HG03439 (cell line): Measurements from ENCODE around the gene LRRC4C.

ENCODE experiments used
- ATAC-seq: cut with Tn5 transposase; IDR thresholded peaks from one replicate; pipeline ENCODE4 v1.9.1; 2021; ENCODE audit warnings: mild to moderate bottlenecking, moderate library complexity; ENCODE audit not compliant: unreplicated experiment

Gene LRRC4C

DNA sequence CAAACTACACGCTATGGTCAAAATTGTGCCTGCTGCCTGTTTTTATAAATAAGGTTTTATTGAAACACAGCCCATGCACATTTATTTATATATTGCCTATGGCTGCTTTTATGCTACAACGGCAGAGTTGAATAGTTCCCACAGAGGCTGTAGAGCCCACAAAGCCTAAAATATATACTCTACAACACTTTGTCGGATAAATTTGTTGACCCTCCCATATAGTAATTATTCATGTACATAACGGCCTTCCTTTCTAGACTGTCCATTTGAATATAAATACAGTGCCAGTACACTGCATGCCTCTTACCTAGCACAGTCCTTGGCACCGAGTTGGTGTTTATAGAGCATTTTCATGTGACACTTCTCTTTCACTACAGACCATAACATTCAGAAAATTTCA is 314.0 kb downstream of the LRRC4C start:
- ATAC-seq: no peak

DNA sequence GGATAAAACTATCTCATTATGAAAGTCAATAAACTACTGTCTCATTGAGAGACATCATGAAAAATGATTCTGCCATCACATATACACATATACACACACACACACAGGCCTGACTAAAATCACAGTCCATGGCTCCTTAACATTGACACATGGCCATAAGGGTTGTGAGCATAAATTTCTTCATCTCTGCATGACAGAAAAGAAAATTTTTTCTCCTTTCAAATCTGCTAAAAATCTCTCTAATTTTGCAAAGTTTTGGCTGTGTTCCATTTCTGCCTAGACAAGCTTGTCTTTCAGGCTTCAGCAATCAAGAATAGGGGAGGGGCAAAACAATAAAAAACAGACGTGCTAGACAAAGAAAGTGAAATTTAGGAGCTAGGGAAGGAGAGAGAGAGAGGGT is 324.5 kb downstream of the LRRC4C start:
- ATAC-seq: no peak

DNA sequence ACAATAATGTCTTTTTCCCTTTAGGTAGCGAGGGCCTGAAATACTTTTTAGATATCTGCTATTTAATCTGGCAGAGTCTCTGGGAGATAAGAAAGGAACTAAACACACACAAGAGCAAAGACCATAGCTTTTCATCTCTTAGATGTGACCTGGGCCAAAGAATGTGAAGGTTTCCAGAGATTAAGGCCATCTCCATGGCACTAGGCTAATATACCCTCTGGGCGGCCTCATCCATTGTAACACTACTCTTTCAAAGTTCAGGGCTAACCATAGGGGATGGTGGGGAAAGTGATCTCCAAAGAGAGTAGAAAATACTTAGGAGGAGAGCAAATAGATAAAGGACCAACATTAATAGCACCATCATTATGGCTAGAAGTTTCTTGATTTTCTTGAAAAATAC is 326.4 kb downstream of the LRRC4C start:
- no peak for ATAC-seq

DNA sequence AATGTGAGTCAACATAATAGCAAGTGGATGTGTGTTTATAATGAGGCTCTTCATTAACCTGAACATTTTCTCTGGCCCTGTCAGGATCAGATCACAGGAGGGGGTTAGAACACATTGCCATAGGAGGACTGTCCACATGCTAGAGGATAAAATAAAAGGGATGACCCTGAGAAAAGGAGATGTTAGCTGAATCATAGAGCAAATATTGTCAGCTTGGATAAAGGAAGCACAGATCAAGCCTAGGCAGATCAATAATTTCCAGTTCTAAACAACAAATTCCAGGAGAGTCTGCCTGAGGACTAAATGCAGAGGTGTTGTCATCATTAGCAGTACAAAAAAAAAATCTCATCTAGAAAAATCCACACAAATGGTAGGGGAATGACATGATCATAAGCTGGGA is 337.9 kb downstream of the LRRC4C start:
- no peak for ATAC-seq

DNA sequence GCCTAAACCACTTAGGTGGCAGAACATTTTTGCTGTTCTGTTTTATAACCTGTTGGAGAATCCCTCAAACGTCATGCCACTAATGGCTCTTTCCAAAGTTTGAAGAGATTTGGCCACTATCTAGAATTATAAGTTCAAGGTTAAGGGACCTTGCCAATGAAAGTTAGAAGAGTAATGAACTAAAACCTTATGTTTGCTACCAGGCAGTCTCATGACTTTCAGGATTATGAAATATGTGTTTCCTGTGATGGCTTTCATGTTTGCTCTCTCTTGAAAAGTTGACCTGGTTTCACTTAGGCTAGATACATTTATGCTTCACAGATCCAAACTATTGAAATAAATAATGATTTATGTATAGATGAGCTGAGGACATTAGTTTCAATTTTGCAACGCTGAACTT is 340.0 kb downstream of the LRRC4C start:
- no peak for ATAC-seq

DNA sequence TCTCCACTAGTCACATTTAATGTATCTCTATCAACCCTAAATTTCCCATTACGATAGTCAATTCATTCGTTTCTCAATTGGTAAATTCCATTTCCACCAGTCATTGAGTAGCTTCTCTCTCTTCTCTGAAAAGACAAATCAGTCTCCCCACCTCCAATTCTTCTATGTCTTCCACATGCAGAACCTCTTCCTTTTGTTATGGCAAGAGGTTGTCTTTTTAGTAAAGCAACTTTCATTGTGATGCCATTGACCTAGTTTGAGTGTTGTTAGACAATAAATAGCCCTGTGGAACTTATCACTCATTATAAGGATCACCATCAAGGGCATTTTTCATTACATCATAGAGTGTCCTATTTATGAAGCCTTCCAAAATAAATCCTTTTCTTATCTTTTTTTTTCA is 340.9 kb downstream of the LRRC4C start:
- no peak for ATAC-seq

DNA sequence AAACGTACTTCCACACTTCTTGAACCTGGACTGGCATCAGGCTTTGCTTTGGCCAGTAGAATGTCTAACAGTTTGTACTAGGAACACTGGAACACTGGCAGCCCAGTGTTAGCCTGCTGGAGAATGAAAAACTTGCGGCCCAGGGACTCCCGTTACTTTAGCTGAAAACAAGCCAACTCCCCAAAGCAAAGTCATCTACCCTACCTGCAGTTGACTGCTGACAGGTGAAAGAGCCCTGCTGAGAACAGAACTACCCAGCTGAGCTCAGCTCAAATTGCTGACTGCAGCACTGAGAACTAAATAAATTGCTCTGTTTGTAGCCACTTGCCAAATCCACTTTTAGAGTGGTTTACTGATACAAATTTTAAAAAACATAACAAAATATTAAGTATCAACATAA is 342.5 kb downstream of the LRRC4C start:
- ATAC-seq: no peak

DNA sequence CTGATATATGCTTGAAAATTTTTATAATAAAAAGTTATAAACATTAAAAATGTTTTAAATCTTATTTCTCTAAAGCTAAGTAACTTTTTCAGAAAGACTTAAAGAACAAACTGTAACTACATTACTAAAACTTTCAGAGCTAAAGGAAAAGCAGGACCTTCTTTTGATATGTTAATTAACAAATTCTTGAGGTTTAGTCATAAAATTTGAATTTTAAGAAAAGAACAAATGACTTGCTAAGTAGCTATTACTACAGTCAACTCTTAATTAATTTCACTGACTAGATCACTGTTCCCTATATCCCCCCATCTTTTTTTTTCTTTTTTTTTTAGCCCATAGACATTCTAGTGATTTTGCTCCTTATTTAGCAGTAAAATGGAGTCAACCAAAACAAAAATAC is 344.4 kb downstream of the LRRC4C start:
- no peak for ATAC-seq

DNA sequence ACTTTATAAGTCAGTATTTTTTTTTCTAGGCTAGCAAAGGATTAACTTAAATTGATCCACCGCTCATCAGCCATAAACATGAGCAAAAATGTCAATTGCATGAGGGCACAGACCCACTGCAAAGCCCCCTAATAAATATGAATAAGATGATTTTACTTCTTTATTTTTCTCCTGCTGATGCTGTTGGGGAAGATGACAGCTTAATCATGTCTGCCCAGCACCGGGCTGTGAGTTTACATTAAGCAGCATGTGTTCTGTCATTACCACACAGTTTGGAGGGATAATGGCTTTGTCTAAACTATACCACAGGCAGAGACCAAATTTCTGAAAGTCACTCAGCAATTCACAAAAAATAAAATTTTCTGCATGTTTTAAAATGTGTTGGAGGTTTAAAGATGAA is 346.3 kb downstream of the LRRC4C start:
- ATAC-seq: no peak

DNA sequence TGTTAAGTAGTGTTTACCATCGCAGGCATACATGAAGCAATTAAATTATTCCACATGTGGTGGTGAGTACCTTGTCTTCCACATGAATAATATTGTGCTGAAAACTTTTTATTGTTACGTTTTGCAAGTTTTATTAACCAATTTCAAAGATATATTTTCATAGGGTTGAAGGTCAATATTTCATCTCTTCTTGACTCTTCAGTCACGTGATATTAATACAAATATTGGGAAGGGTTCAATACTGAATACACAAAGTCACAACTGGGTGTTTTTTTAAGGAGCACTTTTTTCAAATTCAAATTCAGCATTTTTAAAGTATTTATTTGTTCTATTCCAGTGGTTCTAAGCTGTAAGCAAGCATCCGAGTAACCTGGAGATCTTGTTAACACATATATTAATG is 348.9 kb downstream of the LRRC4C start:
- no peak for ATAC-seq

DNA sequence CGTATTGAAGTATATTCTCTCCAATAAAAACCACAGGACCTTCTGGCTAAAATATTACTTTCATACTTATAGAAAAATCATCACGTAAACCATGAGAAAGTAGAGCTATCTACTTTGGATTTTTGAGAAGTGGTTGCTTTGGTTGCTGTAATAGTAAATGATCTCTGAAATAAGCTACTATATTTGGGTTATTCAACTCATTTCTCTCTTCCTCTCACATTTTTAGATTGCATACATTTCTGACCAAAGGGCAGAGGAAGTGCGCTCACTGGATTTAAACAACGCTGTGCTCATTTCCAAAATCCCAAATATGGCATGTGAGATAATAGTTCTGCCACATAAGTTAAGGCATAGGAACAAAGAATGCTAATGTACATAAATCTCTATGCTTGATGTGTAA is 357.0 kb downstream of the LRRC4C start:
- ATAC-seq: no peak

DNA sequence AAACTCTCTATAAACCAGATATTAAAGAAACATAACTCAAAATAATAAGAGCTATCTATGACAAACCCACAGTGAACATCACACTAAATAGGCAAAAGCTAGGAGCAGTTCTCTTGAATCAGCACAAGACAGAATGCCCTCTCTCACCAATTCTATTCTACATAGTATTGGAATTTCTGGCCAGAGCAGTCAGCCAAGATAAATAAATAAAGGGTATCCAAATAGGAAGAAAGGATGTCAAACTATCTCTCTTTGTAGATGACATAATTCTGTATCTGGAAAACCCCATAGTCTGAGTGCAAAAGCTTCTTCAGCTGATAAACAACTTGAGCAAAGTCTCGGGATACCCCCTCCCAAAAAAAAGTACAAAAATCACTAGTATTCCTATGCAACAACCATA is 359.8 kb downstream of the LRRC4C start:
- no peak for ATAC-seq

DNA sequence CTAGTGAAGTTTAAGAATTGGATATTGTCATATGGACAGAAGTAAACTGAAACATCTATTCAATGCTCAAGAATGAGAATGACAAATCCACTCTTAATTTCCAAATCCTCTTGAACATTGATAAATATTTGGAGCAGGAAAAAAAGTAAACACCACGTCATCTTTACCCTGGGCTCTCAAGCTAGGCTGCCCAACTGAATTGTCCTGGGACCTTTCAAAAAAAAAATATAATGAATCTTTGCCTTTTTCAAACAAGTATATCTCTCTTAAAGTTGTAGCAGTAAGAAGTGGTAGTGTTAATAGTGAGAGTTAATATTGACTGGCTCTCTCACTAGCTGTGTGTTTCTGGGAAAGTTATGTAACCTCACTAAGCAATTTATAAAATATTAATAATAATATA is 374.3 kb downstream of the LRRC4C start:
- no peak for ATAC-seq

DNA sequence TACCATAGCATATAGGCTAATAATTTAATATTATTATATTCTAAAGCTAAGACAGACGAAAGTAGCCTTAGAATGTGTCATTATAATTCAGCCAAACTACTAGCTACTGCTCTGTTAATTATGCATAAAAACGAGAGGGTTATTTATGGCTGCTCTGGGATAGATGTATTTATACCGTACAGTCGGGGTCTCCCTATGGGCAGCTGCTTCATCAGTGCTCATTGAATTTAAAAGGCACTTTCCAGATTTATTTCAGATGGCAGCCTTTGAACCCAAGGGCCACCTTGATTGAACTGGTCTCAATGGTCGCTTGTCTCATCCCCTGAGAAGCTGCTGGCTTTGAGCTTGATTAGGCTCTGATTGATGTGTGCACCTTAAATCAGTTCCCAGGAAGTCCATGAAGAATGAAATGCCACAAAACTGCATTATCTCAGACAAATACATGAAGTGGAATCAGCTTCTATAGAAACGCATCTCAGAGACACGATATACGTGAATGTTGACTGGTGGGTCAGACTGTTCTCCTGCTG is 377.6 kb downstream of the LRRC4C start:
- ATAC-seq: no peak

DNA sequence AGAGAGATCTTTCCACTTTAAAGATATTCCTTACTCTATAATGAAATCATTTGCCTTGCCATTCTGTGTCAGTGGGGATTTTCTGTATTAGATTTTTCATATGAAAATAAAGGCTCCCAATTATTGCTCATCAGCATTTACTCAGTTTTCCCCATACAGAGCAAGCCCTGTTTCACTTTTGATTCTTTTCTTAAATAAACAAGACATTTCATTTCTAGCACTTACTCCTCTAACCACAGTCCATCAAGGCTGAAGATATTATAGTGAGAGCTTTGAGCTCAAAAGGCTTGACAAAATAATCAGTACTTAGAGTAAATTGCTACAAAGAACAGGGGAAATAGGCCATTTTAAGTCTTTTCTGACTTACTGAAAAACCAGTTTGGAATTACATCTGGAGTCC is 385.1 kb downstream of the LRRC4C start:
- ATAC-seq: no peak

DNA sequence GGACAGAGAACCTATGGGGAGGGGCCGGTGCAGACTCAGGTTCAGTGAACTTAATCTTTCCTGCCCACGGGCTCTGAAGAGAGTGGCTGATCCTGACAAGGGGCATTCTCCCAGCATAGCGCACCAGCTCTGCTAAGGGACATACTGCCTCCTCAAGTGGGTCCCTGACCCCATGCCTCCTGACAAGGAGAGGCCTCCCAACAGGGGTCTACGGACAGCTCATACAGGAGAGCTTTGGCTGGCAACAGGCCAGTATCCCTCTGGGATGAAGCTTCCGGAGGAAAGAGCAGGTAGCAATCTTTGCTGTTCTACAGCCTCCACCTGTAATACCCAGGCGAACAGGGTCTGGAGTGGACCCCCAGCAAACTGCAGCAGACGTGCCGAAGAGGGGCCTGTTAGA is 394.0 kb downstream of the LRRC4C start:
- no peak for ATAC-seq

DNA sequence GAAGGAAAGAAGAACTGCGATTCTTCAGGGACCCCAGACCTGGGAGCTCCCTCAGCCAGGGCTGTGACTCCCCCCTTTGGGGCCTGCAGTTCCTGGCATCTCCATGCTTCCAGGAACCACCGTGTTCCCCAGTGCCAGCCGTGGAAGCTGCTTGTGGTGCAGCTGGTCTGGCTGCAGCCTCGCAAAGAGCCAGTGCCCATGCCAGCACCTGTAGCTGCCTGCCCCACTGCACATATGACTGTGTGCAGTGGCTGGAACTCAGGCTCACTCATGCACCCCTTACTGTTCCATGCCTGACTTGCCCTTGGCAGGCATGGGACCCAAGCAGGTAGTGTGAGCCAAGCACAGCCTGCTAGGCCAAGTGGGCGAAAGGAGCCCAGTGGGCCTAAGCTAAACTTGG is 401.3 kb downstream of the LRRC4C start:
- no peak for ATAC-seq

DNA sequence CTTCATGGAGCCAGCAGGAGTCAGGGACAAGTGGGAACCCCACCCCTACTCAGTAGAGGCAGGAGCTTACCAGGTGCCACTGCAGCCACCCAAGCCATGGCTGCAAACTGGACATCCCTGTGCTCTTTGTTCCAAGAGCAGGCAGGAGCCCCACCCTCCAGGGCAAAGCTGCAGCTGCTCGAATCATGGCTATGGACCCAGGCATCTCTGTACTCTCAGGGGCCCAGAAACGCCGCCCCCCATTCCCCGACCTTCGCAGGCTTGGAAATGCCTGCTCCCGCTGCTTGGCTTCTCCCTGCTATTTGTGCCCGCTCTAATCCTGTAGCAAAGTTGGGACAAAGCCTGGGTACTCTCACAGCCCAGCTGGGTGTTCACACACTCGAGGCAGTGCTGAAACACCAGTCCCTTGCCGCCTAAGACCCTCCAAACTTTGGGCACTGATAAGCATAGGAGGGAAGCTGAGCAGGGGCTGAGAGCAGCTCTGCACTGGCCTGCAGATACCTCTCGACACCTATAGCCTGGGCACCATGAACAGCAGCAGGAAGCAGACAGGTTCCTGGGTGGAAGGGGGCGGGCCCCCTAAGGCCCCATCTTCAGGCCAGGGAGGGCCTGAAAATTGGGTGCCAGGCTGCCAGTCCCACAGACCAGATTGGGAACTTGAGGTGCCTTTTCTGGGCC is 402.4 kb downstream of the LRRC4C start:
- no peak for ATAC-seq

DNA sequence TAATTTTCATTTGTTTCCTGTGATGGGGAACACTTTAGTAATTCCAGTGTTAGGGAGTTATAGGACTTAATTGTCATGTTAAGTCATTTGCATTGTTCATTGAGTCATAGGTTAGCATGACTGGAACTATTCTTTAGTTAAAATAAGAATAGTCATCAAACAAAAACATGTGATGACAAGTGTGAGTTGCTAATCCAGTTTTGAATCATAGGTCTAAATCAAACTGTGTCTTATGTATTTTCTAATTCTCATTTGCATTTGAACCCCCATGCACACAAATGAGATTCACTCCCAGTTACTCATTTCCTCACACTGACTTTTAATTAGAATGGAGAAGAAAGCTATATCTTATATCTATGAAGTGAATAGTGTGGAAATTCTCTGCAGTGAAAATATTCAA is 405.6 kb downstream of the LRRC4C start:
- ATAC-seq: no peak

DNA sequence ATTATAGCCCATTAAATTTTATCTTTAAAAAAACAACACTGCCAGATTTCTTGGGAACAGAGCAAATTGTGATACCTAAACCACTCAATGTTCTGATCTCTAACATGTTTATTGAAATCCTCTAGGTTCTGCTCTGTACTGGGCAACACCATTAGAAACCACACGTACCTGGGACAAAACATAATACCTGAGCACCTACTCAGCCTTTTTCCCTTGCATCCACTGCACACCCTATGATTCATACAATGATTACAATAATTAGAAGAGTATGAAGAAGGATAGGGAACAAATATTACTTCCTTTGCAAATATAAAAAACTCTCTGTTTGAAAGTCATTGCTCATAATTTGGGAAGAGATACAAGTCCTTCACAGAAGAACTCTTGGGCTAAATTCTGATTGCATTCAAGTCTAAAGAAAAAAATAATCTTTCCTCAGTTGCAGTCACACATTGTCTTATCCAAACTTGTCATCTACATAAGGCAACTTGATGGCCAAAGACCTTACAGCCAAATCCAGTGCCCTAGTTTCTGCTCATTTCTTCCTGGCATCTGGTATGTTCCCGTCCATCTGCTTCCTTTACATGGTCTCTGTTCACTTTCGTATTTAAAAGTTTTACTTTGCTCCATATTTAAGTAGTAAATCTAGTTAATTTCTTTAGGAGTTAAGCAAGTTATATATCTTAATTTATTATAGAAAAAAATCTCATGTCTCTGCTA is 407.4 kb downstream of the LRRC4C start:
- ATAC-seq: no peak

DNA sequence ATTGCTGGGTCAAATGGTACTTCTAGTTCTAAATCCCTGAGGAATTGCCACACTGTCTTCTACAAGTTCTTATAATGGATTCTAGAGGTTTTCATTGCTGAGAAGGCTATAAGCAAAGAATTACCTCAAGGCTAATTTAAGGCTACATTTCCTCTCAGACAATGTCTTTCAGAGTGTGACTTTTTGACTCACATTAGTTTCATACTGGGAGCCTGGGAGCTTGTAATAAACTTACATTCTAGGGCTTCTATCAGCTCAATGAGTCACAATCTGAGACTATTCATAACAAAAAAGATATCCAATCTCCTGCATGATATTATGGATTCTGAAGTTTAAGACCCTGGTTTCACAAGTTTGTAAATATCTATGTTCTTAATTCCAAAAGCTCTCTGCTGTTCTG is 408.7 kb downstream of the LRRC4C start:
- no peak for ATAC-seq

DNA sequence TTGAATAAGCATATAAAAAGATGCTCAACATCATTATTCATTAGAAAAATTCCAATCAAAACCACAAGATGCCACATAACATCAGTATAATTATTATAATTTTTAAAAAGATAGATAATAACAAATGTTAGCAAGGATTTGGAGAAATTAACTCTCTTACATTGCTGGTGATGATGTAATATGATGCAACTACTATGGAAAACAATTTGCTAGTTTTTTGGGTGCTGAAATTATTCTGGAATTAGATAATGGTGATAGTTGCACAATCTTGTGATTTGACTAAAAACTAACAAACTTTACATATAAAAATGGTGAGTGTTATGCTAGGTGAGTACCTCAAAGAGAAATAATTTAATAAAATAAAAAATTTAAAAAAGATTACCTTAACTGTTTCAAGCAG is 412.2 kb downstream of the LRRC4C start:
- ATAC-seq: no peak

DNA sequence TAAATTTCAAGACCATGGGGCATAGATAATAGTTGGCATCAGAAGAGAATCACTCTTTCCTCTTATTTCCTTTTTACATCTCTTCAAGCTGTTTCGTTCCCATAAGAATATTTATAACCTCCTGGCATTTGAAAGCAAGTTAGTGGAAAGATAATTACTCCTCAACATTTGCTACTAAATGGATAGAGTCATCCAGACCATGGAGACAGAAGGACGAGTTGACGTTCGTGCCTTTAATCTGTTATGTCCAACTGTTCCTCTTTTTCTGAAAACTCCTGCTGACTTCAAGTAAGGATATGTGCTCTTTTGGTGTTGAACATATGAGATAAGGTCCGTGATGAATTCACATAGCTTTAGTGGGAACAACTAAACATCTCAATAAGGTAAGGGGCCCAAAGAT is 414.2 kb downstream of the LRRC4C start:
- no peak for ATAC-seq
